Measurements from ENCODE around the gene ALCAM.
A peak's percentile ranks its signal among the peaks of the same experiment; 100 is the strongest.

The ALCAM gene

GRCh38 chr3:105356988-105357387, 9.7 kb upstream of the ALCAM start:
- DNase-seq (ENCODE audit: low spot score): no peak

DNA sequence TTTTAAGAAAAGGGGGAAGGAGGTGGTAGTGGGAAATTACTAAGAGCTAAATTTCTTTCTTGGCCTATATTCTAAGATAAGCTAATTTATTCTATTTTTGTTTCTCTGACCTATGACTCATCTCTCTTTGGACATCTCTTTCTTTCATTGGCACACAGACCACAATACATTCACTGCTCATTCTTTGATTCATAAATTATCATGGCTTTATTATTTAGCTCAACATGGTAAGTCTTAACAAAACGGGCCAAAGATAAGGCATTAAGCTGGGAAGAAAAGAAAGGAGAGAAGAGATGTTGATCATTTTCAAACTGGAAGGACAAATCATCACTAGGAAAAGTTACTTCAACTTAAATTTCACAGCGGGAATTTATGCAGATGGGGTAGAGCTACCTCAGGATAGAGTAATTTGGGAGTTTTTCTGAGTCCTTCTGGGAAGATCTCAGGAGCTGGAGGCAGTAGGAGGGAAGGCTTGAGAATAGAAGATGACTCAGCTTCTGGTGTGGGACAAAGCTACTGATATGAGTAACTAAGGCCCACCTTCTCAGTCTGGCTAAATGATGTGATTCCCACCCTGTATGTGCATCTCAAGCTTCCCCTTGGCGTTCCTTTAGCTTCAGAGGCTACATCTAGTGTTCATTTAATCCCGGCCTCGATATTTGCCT, 7.5 kb upstream of the ALCAM start:
- DNase-seq (ENCODE audit: low spot score): no peak

- DNase-seq (ENCODE audit: low spot score): no peak
Measured at GRCh38 chr3:105360003-105360402, 6.7 kb upstream of the ALCAM start.

DNA sequence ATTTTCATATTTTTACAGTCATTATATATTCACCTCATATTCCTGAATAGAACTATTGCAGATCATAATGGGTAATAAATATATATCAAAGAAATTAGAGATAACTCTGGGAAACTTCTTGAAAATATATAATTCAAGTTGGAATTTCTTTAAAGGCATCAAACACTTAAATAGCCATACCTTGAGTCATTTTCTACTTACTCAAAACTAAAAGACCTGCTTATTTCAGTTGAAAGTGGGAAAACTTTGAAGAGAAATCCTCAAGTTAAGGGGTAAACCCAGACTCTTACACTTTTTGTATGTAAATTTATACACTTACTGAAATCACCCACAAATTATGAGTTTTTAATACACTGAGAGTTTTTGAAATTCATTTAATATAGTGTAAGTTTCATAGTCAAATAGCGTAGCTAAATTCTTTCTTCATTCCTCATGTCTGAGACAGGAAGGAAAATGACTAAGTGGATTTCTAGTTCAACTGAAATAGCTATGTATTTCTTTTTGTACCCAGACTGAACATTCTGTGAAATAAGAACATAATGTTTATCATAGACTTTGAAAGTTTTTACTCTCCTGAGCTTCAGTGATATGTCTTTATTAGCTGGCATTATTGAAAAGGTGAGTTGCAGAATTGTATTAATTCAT, 4.6 kb upstream of the ALCAM start:
- no peak for DNase-seq (ENCODE audit: low spot score)

DNA sequence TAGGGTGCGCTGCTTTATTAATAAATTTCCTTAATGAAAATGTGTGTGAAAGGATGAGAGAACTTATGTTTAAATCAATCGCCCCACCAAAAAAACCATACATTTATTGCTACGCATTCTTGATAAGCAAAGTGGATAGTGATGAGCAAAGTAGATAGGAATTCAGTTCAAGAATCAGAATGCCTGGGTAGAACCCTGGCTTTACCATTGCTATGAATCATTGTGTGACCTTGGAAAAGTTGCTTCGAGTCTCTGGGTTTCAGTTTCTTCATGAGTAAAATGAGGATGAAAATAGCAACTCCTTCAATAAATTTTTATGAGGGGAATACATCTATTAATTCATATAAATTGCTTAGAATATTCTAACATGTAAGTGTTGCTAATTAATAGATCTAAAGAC, 2.6 kb upstream of the ALCAM start:
- no peak for DNase-seq (ENCODE audit: low spot score)

- DNase-seq (ENCODE audit: low spot score): no peak
Measured at GRCh38 chr3:105365081-105365390, 1.7 kb upstream of the ALCAM start.

- no peak for DNase-seq (ENCODE audit: low spot score)
Measured at GRCh38 chr3:105365391-105366325, 1.1 kb upstream of the ALCAM start.

DNA sequence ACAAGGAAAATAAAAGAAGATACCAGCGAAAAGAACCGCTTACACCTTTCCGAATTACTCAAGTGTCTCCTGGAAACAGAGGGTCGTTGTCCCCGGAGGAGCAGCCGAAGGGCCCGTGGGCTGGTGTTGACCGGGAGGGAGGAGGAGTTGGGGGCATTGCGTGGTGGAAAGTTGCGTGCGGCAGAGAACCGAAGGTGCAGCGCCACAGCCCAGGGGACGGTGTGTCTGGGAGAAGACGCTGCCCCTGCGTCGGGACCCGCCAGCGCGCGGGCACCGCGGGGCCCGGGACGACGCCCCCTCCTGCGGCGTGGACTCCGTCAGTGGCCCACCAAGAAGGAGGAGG, 325 bp downstream of the ALCAM start:
- DNase-seq (ENCODE audit: low spot score): no peak

GRCh38 chr3:105367406-105368213, 901 bp downstream of the ALCAM start:
- peak; percentile 53 for DNase-seq (ENCODE audit: low spot score)

DNA sequence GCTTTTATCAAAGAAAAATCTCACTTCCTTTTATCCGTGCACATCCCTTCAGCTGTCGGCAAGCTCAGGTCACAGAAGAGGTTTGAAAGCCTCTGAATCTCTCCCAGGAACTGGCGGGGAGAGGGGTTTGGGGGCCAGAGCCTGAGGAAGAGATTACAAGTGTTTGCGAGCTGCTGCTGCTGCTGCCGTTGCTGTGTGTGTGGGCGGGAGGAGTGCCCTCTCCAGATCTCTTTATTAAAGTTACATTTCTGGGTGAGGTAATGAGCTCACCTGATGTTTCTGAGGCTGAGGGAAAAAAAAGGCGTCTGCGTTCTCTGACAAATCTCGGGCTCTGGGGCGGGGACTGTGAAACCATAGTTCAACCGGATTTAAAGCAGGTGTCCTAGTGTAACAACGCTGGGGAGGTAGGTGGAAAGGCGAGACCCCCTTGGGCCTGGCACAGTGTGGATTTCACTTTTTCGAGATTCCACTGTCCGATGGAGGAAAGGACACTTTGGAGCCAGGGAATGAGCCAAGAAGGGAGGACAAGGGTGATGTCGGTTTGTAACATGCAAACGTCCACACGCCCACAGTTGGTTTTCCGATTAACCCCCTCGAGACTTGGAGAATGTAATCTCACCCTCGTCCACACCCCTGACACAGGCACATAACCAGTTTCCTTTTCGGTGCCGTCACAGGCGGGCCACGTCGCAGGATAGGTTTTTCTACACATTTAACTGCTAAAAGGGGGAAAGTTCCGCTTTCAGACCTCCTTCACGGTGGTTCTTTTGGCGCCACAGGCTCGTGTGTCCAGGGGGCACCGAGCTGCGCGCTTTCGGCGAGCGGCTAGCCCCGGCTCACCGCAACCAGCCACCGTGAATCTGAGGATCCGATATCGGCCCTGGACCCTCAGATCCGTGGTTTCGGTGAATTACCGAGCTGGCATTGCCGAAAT, 2.1 kb downstream of the ALCAM start:
- peak; percentile 82 for DNase-seq (ENCODE audit: low spot score)

GRCh38 chr3:105369500-105370371, 3.0 kb downstream of the ALCAM start:
- DNase-seq (ENCODE audit: low spot score): peak; percentile 61

- no peak for DNase-seq (ENCODE audit: low spot score)
Measured at GRCh38 chr3:105373383-105373782, 6.7 kb downstream of the ALCAM start.

- DNase-seq (ENCODE audit: low spot score): no peak
Measured at GRCh38 chr3:105375750-105376511, 9.2 kb downstream of the ALCAM start.

- no peak for DNase-seq (ENCODE audit: low spot score)
Measured at GRCh38 chr3:105377716-105378115, 11.0 kb downstream of the ALCAM start.

DNA sequence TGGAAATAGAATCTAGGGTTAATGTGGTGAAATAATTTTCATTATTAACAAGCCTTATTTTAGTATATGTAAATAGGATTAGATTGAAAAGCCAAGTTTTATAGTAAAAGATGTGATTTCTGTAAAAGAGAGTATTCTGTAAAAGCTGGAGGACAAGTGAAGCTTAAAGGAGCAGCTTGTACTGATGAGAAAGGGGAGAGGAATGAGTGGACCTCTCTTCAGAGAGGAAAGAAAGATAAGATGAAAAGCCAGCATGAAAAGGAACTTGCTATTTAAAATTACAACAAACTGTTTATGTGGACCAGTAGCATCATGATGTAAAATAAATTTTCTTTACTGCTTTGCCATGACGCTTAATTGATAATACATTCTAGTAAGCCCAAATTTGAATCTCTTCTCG, 18.5 kb downstream of the ALCAM start:
- no peak for DNase-seq (ENCODE audit: low spot score)

- no peak for DNase-seq (ENCODE audit: low spot score)
Measured at GRCh38 chr3:105385819-105386508, 19.3 kb downstream of the ALCAM start.

GRCh38 chr3:105387122-105387751, 20.5 kb downstream of the ALCAM start:
- DNase-seq (ENCODE audit: low spot score): no peak

- no peak for DNase-seq (ENCODE audit: low spot score)
Measured at GRCh38 chr3:105388176-105388575, 21.5 kb downstream of the ALCAM start.
